K562 (cell line): ENCODE measurements around the gene RBFOX1.

Source experiments
- CTCF ChIP-seq, 3 experiments: IDR thresholded peaks in 2 of 3; conservative IDR thresholded peaks in 1 of 3; 2 replicates each; pipeline ENCODE4 v1.5.1; 2011 to 2012; ENCODE audit warnings: low read length in 3 of 3, mild to moderate bottlenecking in 3 of 3, control low read depth in 2 of 3, improper control_type of control experiment in 1 of 3, inconsistent platforms in 1 of 3, low read depth in 1 of 3, mixed read lengths in 1 of 3, moderate library complexity in 1 of 3; ENCODE audit not compliant: insufficient read depth in 2 of 3
- EP300 ChIP-seq: IDR thresholded peaks from 2 replicates; pipeline ENCODE4 v1.6.1; 2012; ENCODE audit warnings: low read length, improper control_type of control experiment
- GABPA ChIP-seq: fragments of 200-800 bp; sonication (Bioruptor generic); conservative IDR thresholded peaks from 2 replicates; pipeline ENCODE4 v1.6.1; 2016; ENCODE audit warnings: low read depth, missing genetic modification characterization, missing compliant biosample characterization
- NFATC3 ChIP-seq: fragments of 450-650 bp; IDR thresholded peaks from 2 replicates; pipeline ENCODE4 v1.6.1; 2017; ENCODE audit warnings: mild to moderate bottlenecking
- SIX5 ChIP-seq, 2 experiments: IDR thresholded peaks; 2 replicates each; pipeline ENCODE4 v1.6.1; 2011; ENCODE audit warnings: low read length in 2 of 2, borderline replicate concordance in 1 of 2, low read depth in 1 of 2, mild to moderate bottlenecking in 1 of 2, moderate library complexity in 1 of 2; ENCODE audit not compliant: insufficient read depth in 1 of 2

GRCh38 chr16:7501868-7502267 is 169.2 kb downstream of the RBFOX1 start:
- TF ChIP-seq NFATC3: no peak
- no peak for TF ChIP-seq EP300
- TF ChIP-seq GABPA (tag): no peak
- TF ChIP-seq CTCF (IDR thresholded peaks at IDR 0.05 in 2 of 3, conservative IDR thresholded peaks at IDR 0.05 in 1 of 3; ENCODE audit: insufficient read depth in 2 of 3, low read depth in 1 of 3, low read length in 3 of 3): no peak
- no peak for TF ChIP-seq SIX5 (IDR thresholded peaks at IDR 0.05; ENCODE audit: borderline replicate concordance in 1 of 2, insufficient read depth in 1 of 2, low read depth in 1 of 2, low read length in 2 of 2)
